Liver (tissue), 3 donors: ENCODE measurements around the gene ATP11A.

ENCODE experiments used
- EGR1 ChIP-seq, 2 donors: IDR thresholded peaks; 2 replicates each; pipeline ENCODE4 v1.6.1; 2016 to 2018; ENCODE audit warnings: antibody characterized with exemption in 2 of 2, low read depth in 2 of 2
- JUND ChIP-seq, 2 donors: IDR thresholded peaks; 2 replicates each; pipeline ENCODE4 v1.6.1; 2016; ENCODE audit warnings: antibody characterized with exemption in 2 of 2
- YY1 ChIP-seq: IDR thresholded peaks from 2 replicates; pipeline ENCODE4 v1.6.1; 2016; ENCODE audit warnings: antibody characterized with exemption, mild to moderate bottlenecking
- TF ChIP-seq, protein P1 (sequence below): fragments of 150-350 bp; IDR thresholded peaks from 2 replicates; pipeline ENCODE4 v1.5.1; 2017; ENCODE audit warnings: improper control_type of control experiment, low read depth, low read length; ENCODE audit not compliant: missing input control
- TF ChIP-seq, protein P2 (sequence below): IDR thresholded peaks from 2 replicates; pipeline ENCODE4 v1.6.1; 2016; ENCODE audit warnings: antibody characterized with exemption, mild to moderate bottlenecking
- donor health status: healthy.
- donor health status: healthy.

DNA sequence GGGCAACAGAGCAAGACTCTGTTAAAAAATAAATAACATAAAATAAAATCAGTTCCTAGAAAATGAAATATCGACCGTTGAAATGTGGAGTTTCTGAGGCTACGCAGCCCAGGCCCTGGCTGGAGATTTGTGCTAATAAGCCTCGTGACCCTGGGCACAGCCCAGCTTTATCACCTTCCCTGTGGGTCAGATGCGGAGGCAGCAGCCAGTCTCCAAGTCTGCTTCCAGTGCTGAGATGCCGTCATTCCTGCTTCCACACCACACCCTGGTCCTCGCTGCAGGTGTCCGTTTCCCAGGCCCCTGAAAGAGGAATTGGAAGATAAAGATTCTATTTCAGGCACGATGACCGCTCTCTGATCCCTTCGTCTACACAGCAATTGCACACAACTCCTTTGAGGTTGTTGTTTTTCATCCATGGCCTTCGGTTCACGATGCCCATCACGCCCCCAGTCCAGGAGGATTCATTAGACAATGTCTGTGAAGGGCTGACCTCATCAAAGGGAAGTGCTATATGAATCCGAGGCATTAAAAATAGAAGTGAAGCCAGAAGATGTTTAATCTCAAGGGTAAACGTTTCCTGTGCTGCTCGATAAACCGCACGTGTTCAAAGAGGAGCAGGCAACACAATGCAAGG, 48.3 kb upstream of the ATP11A start:
- TF ChIP-seq, protein P1, sequence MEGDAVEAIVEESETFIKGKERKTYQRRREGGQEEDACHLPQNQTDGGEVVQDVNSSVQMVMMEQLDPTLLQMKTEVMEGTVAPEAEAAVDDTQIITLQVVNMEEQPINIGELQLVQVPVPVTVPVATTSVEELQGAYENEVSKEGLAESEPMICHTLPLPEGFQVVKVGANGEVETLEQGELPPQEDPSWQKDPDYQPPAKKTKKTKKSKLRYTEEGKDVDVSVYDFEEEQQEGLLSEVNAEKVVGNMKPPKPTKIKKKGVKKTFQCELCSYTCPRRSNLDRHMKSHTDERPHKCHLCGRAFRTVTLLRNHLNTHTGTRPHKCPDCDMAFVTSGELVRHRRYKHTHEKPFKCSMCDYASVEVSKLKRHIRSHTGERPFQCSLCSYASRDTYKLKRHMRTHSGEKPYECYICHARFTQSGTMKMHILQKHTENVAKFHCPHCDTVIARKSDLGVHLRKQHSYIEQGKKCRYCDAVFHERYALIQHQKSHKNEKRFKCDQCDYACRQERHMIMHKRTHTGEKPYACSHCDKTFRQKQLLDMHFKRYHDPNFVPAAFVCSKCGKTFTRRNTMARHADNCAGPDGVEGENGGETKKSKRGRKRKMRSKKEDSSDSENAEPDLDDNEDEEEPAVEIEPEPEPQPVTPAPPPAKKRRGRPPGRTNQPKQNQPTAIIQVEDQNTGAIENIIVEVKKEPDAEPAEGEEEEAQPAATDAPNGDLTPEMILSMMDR: no peak
- TF ChIP-seq, protein P2, sequence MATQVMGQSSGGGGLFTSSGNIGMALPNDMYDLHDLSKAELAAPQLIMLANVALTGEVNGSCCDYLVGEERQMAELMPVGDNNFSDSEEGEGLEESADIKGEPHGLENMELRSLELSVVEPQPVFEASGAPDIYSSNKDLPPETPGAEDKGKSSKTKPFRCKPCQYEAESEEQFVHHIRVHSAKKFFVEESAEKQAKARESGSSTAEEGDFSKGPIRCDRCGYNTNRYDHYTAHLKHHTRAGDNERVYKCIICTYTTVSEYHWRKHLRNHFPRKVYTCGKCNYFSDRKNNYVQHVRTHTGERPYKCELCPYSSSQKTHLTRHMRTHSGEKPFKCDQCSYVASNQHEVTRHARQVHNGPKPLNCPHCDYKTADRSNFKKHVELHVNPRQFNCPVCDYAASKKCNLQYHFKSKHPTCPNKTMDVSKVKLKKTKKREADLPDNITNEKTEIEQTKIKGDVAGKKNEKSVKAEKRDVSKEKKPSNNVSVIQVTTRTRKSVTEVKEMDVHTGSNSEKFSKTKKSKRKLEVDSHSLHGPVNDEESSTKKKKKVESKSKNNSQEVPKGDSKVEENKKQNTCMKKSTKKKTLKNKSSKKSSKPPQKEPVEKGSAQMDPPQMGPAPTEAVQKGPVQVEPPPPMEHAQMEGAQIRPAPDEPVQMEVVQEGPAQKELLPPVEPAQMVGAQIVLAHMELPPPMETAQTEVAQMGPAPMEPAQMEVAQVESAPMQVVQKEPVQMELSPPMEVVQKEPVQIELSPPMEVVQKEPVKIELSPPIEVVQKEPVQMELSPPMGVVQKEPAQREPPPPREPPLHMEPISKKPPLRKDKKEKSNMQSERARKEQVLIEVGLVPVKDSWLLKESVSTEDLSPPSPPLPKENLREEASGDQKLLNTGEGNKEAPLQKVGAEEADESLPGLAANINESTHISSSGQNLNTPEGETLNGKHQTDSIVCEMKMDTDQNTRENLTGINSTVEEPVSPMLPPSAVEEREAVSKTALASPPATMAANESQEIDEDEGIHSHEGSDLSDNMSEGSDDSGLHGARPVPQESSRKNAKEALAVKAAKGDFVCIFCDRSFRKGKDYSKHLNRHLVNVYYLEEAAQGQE: no peak
- no peak for TF ChIP-seq EGR1 (IDR thresholded peaks at IDR 0.05; ENCODE audit: low read depth in 2 of 2)
- no peak for TF ChIP-seq YY1
- no peak for TF ChIP-seq JUND (IDR thresholded peaks at IDR 0.05)
